GM12892 (cell line): ENCODE data around the gene SLC2A9.

Source experiments
- POLR2A ChIP-seq: IDR thresholded peaks from 2 replicates; pipeline ENCODE4 v1.6.1; 2011; ENCODE audit warnings: low read depth, low read length, control low read depth
- TAF1 ChIP-seq: IDR thresholded peaks from 2 replicates; pipeline ENCODE4 v1.6.1; 2011; ENCODE audit warnings: low read depth, mild to moderate bottlenecking, control low read depth, low read length, borderline replicate concordance

DNA sequence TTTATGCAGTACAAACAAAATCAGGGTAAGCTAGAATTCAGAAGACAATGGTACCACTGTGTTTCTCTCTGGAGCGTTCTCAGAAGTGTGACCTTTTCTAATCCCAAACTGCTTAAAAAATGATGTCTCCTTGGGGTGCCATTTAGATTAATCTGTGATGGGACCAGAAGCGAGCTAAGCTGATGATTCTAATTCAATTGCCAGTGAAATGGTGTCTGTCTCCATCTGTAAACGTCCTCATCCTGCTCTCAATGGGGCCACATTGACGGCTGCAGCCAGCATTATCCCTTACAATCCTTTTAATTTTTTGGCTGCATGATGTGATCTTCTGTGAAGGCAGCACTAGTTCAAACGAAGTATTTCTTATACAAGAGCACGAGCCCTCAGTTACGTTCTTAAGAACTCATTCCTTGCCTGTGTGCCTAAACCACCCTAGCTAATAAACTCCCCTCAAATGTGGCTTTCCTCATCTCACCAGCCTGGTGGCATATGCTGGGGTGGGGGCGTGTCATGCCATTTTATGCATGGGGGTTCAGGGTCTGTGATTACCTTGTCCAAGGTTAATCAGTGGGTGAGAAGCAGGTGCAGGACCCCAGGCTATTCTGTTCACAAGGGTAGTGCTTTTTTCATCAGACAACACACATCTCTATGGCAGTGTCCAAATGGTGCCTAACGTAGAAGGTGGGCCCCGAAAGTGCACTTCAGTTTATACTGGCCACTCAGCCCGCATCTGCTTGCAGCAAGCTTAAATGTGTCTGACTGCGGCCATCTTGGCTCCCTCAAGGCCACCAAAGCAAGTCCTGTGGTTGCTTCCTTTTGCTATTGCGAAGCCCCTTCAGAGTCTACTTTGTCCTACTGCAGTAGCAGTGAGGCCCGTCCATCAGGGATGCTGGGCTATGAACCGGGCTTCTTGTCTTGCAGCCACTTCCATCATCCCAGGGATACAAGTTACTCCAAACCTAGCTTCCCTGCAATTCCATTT is 45.7 kb upstream of the SLC2A9 start:
- TF ChIP-seq POLR2A, result no peak
- TF ChIP-seq TAF1, result no peak
